Nucleus accumbens (tissue), 56 donors: ENCODE measurements around the gene SMC1A.
A peak's percentile ranks its signal among the peaks of the same experiment; 100 is the strongest.
"Not testable (repeated sequence)": the region's sequence is repeated elsewhere in the genome, so short reads cannot be mapped to it uniquely, and the experiment has no call there.

Experiments
- DNase-seq, 56 donors: peaks; one replicate each; lab custom pipeline; 2025; lab: John Stamatoyannopoulos, UW

Gene SMC1A

GRCh38 chrX:53422086-53422860 is at the start of gene SMC1A:
Gene SMC1A, minus strand, starts transcription at chrX:53422654. Its CDS starts 54 bp downstream, at chrX:53422600.
- DNase-seq = peak; percentile 41 to 99 (median 92)

- DNase-seq = no peak
Measured at GRCh38 chrX:53471346-53471745, 48.9 kb upstream of the SMC1A start.

- DNase-seq = not testable (repeated sequence)
Measured at GRCh38 chrX:53468659-53469058, 46.2 kb upstream of the SMC1A start.

GRCh38 chrX:53458082-53458481 is 35.6 kb upstream of the SMC1A start:
- DNase-seq = no peak

GRCh38 chrX:53456254-53456653 is 33.8 kb upstream of the SMC1A start:
- DNase-seq = no peak

GRCh38 chrX:53452812-53453211 is 30.4 kb upstream of the SMC1A start:
- no peak for DNase-seq

- no peak for DNase-seq
Measured at GRCh38 chrX:53449632-53450031, 27.2 kb upstream of the SMC1A start.

GRCh38 chrX:53447441-53447840 is 25.0 kb upstream of the SMC1A start:
- no peak for DNase-seq

- peak in 15 of 56 donors; percentile 0 to 27 (median 3) for DNase-seq
Measured at GRCh38 chrX:53445977-53446376, 23.5 kb upstream of the SMC1A start.

GRCh38 chrX:53442322-53442631 is 19.8 kb upstream of the SMC1A start:
- DNase-seq = peak in 1 of 56 donors; percentile 1

GRCh38 chrX:53441531-53442321 is 19.3 kb upstream of the SMC1A start:
- peak in 55 of 56 donors; percentile 2 to 80 (median 41) for DNase-seq

GRCh38 chrX:53440621-53441517 is 18.4 kb upstream of the SMC1A start:
- DNase-seq = peak in 37 of 56 donors; percentile 0 to 60 (median 9)

GRCh38 chrX:53440101-53440500 is 17.6 kb upstream of the SMC1A start:
- DNase-seq = no peak

- no peak for DNase-seq
Measured at GRCh38 chrX:53438832-53439230, 16.4 kb upstream of the SMC1A start.

- peak in 1 of 56 donors; percentile 0 for DNase-seq
Measured at GRCh38 chrX:53438174-53438831, 15.8 kb upstream of the SMC1A start.

GRCh38 chrX:53437206-53437605 is 14.8 kb upstream of the SMC1A start:
- no peak for DNase-seq

- DNase-seq = peak in 22 of 56 donors; percentile 0 to 40 (median 2)
Measured at GRCh38 chrX:53435997-53436396, 13.5 kb upstream of the SMC1A start.

GRCh38 chrX:53433651-53434639 is 11.5 kb upstream of the SMC1A start, which contains the start of gene HSD17B10:
Gene HSD17B10, minus strand, starts transcription at chrX:53434370. Its CDS starts 25 bp downstream, at chrX:53434345.
- DNase-seq = peak; percentile 2 to 89 (median 74)

GRCh38 chrX:53430231-53430630 is 7.8 kb upstream of the SMC1A start:
- DNase-seq = no peak
